GM18505 (cell line): ENCODE results near the gene OR2L3.

Source experiments
- ATAC-seq: cut with Tn5 transposase; IDR thresholded peaks from one replicate; pipeline ENCODE4 v1.9.1; 2021; ENCODE audit not compliant: unreplicated experiment
- POLR2A ChIP-seq: IDR thresholded peaks from 4 replicates; pipeline ENCODE4 v1.6.1; 2011; ENCODE audit warnings: borderline replicate concordance; ENCODE audit not compliant: insufficient read depth, insufficient read length; ENCODE audit errors: extremely low read depth

OR2L3 gene

DNA sequence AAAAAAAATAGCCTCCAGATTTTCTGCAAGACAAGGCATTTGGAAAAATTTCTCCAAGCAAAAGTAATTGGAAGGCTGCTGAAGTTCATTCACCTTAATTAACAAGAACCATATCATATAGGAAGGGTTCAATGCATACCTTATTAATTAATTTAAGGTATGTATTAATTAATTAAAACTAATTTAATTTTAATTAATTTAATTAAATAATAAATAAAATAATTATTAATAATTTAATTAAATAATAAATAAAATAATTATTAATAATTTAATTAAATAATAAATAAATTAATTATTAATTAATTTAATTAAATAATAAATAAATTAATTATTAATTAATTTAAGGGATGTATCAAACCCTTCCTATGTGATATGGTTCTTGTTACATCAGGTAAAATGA, 56.2 kb downstream of the OR2L3 start:
- TF ChIP-seq POLR2A, result no peak
- ATAC-seq, result no peak

DNA sequence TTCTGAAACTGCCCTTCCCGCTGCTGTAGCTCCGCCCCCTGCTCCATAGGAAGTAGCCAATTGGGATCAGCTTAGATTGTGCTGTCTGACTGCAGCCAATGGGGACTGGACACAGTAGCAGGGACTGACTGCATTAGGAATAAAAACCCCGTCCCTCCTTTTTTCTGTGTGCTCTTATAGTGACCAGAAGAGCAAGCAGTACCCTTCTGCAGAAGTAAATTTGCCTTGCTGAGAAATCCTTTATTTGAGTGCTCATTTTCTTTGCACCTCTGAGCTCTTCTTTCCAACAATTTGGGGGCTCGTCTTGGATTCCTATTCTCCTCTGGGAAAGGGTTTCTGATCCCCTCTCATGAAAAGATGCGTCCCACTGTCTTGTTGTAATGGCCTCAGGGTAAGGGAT, 64.5 kb downstream of the OR2L3 start:
- ATAC-seq, result no peak
- no peak for TF ChIP-seq POLR2A
